ENCODE results near the gene PCDHGB3.
"Not testable (repeated sequence)": the region's sequence is repeated elsewhere in the genome, so short reads cannot be mapped to it uniquely, and the experiment has no call there.

PCDHGB3 gene

DNA sequence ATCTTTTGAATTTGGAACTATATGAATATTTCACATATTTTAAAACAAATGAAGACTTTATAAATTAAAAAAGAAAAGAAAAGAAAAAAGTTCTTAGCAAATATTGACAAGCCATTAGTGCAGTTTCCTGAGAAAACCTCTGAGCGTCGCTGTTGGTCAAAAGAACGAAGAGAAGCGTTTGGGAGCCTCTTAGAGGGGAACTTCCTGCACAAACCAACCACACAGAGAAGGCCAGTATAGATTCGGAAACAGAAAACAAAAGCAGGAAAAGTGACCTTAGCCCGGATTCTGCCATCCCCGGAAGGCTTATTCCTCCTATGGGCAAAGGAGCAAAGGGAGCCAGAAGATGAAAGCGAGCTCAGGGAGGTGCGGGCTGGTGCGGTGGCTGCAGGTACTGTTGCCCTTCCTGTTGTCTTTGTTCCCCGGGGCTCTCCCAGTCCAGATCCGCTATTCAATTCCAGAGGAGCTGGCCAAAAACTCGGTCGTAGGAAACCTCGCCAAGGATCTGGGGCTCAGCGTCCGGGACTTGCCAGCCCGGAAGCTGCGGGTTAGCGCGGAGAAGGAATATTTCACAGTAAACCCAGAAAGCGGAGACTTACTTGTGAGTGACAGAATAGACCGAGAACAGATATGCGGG is 10.1 kb upstream of the PCDHGB3 start, which contains the start of gene PCDHGB2:
Gene PCDHGB2, plus strand, starts transcription at position 205 of the 637 bp plus-strand sequence. Its CDS starts 142 bp downstream, at position 347.
- H3K4me1 ChIP-seq (ENCODE audit: control insufficient read depth, insufficient read depth, low read length) = no peaks in the 10 kb centered on the region
- H3K27ac ChIP-seq (ENCODE audit: low read depth, low read length) = no peak within 1 kb of the TSS
- no peak within 1 kb of the TSS for H3K9ac ChIP-seq (ENCODE audit: low read depth, low read length)
- peak within 1 kb of the TSS; percentile 37 for H3K4me3 ChIP-seq (ENCODE audit: low read depth, low read length)
- no peaks in the 10 kb centered on the region for H3K36me3 ChIP-seq (ENCODE audit: control insufficient read depth, insufficient read depth, low read length)
- no peaks in the 10 kb centered on the region for H3K27me3 ChIP-seq (ENCODE audit: control insufficient read depth, insufficient read depth, low read length)
- peaks cover 63% of the 10 kb centered on the region for H3K9me3 ChIP-seq (ENCODE audit: control insufficient read depth, insufficient read depth, low read length)

DNA sequence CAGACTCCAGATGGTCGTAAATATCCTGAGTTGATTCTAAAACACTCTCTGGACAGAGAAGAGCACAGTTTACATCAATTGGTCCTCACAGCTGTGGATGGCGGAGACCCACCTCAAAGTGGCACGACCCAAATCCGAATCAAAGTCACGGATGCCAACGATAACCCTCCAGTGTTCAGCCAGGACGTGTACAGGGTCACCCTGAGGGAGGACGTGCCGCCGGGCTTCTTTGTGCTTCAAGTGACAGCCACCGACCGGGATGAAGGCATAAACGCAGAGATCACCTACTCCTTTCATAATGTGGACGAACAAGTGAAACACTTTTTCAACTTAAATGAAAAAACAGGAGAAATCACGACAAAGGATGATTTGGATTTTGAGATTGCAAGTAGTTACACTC is 9.4 kb upstream of the PCDHGB3 start:
- peaks cover 64% of the 10 kb centered on the region for H3K9me3 ChIP-seq (ENCODE audit: control insufficient read depth, insufficient read depth, low read length)

DNA sequence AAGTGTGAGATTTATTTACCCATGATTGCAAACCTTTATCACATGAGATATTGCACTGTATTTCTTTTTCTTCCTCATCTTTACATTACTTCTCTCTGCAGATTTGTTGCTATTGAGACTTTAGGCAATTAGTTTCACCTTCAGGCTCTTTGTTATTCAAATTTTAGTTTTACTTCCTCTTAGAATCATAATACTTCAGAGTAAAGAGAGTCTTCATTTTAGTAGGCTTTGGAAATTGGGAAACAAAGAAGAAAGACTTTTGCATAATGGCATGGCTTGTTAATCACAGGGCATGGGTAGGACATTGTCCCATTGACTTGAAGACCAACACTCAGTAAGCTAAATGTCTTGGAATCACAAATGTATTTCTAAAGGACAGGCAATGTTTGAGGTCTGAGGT is 7.3 kb upstream of the PCDHGB3 start:
- Histone ChIP-seq H3K27me3 (ENCODE audit: control insufficient read depth, insufficient read depth, low read length) (no peaks in the 10 kb centered on the region), H3K4me1 (ENCODE audit: control insufficient read depth, insufficient read depth, low read length) (no peaks in the 10 kb centered on the region), H3K36me3 (ENCODE audit: control insufficient read depth, insufficient read depth, low read length) (no peaks in the 10 kb centered on the region), H3K4me3 (ENCODE audit: low read depth, low read length) (peak overlapping the region; percentile 24), H3K27ac (ENCODE audit: low read depth, low read length) (no peak overlapping the region), H3K9ac (ENCODE audit: low read depth, low read length) (no peak overlapping the region), H3K9me3 (ENCODE audit: control insufficient read depth, insufficient read depth, low read length) (peaks cover 66% of the 10 kb centered on the region)

More for the DNA sequence above, 9.4 kb upstream of the PCDHGB3 start:
- H3K4me3 ChIP-seq (ENCODE audit: low read depth, low read length) = peak overlapping the region; percentile 11; the same call in 1 of the 2 replicates
- no peak overlapping the region for H3K27ac ChIP-seq (ENCODE audit: low read depth, low read length)
- no peaks in the 10 kb centered on the region for H3K36me3 ChIP-seq (ENCODE audit: control insufficient read depth, insufficient read depth, low read length)
- no peaks in the 10 kb centered on the region for H3K4me1 ChIP-seq (ENCODE audit: control insufficient read depth, insufficient read depth, low read length)
- no peak overlapping the region for H3K9ac ChIP-seq (ENCODE audit: low read depth, low read length)
- no peaks in the 10 kb centered on the region for H3K27me3 ChIP-seq (ENCODE audit: control insufficient read depth, insufficient read depth, low read length)

GRCh38 chr5:141363952-141364660 is 5.9 kb upstream of the PCDHGB3 start, which contains the start of gene PCDHGA5:
TSS of gene PCDHGA5 (plus strand) at chr5:141364162. CDS start at chr5:141364331, 169 bp downstream.
- Histone ChIP-seq H3K27me3 (ENCODE audit: control insufficient read depth, insufficient read depth, low read length) (no peaks in the 10 kb centered on the region), H3K4me1 (ENCODE audit: control insufficient read depth, insufficient read depth, low read length) (no peaks in the 10 kb centered on the region), H3K9me3 (ENCODE audit: control insufficient read depth, insufficient read depth, low read length) (peaks cover 68% of the 10 kb centered on the region), H3K27ac (ENCODE audit: low read depth, low read length) (no peak within 1 kb of the TSS), H3K36me3 (ENCODE audit: control insufficient read depth, insufficient read depth, low read length) (no peaks in the 10 kb centered on the region), H3K9ac (ENCODE audit: low read depth, low read length) (no peak within 1 kb of the TSS), H3K4me3 (ENCODE audit: low read depth, low read length) (peak within 1 kb of the TSS; percentile 24; the same call in 1 of the 2 replicates)

DNA sequence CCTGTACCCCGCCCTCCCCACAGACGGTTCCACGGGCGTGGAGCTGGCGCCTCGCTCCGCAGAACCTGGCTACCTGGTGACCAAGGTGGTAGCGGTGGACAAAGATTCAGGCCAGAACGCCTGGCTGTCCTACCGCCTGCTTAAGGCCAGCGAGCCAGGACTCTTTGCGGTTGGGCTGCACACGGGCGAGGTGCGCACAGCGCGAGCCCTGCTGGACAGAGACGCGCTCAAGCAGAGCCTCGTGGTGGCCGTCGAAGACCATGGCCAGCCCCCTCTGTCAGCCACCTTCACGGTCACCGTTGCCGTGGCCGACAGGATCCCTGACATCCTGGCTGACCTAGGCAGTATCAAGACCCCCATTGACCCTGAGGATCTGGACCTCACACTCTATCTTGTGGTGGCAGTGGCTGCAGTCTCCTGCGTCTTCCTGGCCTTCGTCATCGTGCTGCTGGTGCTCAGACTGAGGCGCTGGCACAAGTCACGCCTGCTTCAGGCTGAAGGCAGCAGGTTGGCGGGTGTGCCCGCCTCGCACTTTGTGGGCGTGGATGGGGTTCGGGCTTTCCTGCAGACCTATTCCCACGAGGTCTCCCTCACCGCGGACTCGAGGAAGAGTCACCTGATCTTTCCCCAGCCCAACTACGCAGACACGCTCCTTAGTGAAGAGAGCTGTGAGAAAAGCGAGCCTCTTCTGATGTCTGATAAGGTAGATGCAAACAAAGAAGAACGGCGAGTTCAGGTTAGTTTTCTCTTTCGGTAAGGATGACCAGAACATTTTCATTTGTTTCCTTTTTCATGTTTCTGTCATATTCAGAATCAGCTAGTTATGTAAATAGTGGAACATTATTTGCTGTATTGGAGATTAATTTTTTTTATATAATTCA is 3.8 kb upstream of the PCDHGB3 start:
- Histone ChIP-seq H3K36me3 (ENCODE audit: control insufficient read depth, insufficient read depth, low read length) (no peaks in the 10 kb centered on the region), H3K9me3 (ENCODE audit: control insufficient read depth, insufficient read depth, low read length) (peaks cover 62% of the 10 kb centered on the region), H3K9ac (ENCODE audit: low read depth, low read length) (no peak overlapping the region), H3K27ac (ENCODE audit: low read depth, low read length) (no peak overlapping the region), H3K27me3 (ENCODE audit: control insufficient read depth, insufficient read depth, low read length) (no peaks in the 10 kb centered on the region), H3K4me3 (ENCODE audit: low read depth, low read length) (no peak overlapping the region), H3K4me1 (ENCODE audit: control insufficient read depth, insufficient read depth, low read length) (no peaks in the 10 kb centered on the region)

DNA sequence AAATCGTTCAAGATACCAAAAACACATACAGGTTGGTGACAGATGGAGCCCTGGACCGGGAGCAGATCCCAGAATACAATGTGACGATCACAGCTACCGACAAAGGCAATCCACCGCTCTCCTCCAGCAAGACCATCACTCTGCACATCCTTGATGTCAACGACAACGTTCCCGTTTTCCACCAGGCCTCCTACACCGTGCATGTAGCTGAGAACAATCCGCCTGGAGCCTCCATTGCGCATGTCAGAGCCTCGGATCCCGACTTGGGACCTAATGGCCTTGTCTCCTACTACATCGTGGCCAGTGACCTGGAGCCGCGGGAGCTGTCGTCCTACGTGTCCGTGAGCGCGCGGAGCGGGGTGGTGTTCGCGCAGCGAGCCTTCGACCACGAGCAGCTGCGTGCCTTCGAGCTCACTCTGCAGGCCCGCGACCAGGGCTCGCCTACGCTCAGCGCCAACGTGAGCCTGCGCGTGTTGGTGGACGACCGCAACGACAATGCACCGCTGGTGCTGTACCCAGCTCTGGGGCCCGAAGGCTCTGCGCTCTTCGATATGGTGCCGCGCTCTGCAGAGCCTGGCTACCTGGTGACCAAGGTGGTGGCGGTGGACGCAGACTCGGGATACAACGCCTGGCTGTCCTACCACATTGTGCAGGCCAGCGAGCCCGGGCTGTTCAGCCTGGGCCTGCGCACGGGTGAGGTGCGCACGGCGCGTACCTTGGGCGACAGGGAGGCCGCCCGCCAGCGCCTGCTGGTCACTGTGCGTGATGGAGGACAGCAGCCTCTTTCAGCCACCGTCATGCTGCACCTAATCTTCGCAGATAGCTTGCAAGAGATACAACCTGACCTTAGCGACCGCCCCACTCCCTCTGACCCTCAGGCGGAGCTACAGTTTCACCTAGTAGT is 1.8 kb downstream of the PCDHGB3 start:
- Histone ChIP-seq H3K36me3 (ENCODE audit: control insufficient read depth, insufficient read depth, low read length) (no peaks in the 10 kb centered on the region), H3K27ac (ENCODE audit: low read depth, low read length) (no peak overlapping the region), H3K9me3 (ENCODE audit: control insufficient read depth, insufficient read depth, low read length) (peaks cover 51% of the 10 kb centered on the region), H3K9ac (ENCODE audit: low read depth, low read length) (no peak overlapping the region), H3K4me1 (ENCODE audit: control insufficient read depth, insufficient read depth, low read length) (no peaks in the 10 kb centered on the region), H3K4me3 (ENCODE audit: low read depth, low read length) (no peak overlapping the region), H3K27me3 (ENCODE audit: control insufficient read depth, insufficient read depth, low read length) (no peaks in the 10 kb centered on the region)

DNA sequence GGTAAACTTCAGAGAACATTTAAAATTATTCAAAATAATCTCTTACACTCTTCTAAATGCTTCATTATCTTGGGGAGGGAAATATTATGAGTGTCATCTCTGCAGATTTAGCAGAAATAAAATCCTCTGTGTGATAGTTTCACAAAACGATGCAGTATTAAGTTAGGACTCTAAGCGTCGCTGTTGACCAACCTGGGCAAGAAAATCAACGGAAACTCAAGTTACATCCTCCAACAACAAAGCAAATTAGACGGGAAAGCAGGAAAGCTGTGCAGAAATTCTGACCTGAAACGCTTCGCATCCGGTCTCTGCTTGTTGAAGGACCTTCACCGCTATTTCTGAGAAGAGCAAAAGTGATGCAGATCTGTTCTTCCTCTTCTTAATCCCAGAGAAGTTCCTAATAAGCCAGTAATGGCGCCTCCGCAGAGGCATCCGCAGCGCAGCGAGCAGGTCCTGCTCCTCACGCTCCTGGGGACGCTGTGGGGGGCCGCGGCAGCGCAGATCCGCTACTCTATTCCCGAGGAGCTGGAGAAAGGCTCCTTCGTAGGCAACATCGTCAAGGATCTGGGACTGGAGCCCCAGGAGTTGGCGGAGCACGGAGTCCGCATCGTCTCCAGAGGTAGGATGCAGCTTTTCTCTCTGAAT is 3.8 kb downstream of the PCDHGB3 start, which contains the start of gene PCDHGA6:
Gene PCDHGA6, plus strand, starts transcription at position 219 of the 645 bp plus-strand sequence. Its CDS starts 193 bp downstream, at position 412.
- no peaks in the 10 kb centered on the region for H3K36me3 ChIP-seq (ENCODE audit: control insufficient read depth, insufficient read depth, low read length)
- no peak within 1 kb of the TSS for H3K27ac ChIP-seq (ENCODE audit: low read depth, low read length)
- no peaks in the 10 kb centered on the region for H3K27me3 ChIP-seq (ENCODE audit: control insufficient read depth, insufficient read depth, low read length)
- H3K4me1 ChIP-seq (ENCODE audit: control insufficient read depth, insufficient read depth, low read length) = no peaks in the 10 kb centered on the region
- no peak within 1 kb of the TSS for H3K9ac ChIP-seq (ENCODE audit: low read depth, low read length)
- peaks cover 48% of the 10 kb centered on the region for H3K9me3 ChIP-seq (ENCODE audit: control insufficient read depth, insufficient read depth, low read length)
- H3K4me3 ChIP-seq (ENCODE audit: low read depth, low read length) = peak within 1 kb of the TSS; percentile 33; the same call in 1 of the 2 replicates

DNA sequence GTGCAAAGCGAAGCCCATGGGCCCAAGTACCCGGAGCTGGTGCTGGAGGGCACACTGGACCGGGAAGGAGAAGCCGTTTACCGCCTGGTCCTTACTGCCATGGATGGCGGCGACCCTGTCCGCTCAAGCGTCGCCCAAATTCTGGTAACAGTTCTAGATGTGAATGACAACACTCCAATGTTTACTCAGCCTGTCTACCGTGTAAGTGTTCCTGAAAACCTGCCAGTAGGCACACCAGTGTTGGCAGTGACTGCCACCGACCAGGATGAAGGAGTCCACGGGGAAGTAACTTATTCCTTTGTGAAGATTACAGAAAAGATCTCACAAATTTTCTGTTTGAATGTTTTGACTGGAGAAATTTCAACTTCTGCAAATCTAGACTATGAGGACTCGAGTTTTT is 4.6 kb downstream of the PCDHGB3 start:
- no peaks in the 10 kb centered on the region for H3K36me3 ChIP-seq (ENCODE audit: control insufficient read depth, insufficient read depth, low read length)
- peaks cover 48% of the 10 kb centered on the region for H3K9me3 ChIP-seq (ENCODE audit: control insufficient read depth, insufficient read depth, low read length)

DNA sequence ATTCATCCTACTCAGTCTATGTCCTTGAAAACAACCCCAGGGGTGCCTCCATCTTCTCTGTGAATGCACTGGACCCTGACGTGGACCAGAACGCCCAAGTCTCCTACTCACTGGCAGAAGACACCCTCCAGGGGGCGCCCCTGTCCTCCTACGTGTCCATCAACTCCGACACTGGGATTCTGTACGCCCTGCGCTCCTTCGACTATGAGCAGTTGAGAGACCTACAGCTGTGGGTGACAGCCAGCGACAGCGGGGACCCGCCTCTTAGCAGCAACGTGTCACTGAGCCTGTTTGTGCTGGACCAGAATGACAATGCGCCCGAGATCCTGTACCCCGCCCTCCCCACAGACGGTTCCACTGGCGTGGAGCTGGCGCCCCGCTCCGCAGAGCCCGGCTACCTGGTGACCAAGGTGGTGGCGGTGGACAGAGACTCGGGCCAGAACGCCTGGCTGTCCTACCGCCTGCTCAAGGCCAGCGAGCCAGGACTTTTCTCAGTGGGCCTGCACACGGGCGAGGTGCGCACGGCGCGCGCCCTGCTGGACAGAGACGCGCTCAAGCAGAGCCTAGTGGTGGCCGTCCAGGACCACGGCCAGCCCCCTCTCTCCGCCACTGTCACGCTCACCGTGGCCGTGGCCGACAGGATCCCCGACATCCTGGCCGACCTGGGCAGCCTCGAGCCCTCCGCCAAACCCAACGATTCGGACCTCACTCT is 5.6 kb downstream of the PCDHGB3 start:
- H3K4me3 ChIP-seq (ENCODE audit: low read depth, low read length); H3K27me3 ChIP-seq (ENCODE audit: control insufficient read depth, insufficient read depth, low read length); H3K9ac ChIP-seq (ENCODE audit: low read depth, low read length); H3K36me3 ChIP-seq (ENCODE audit: control insufficient read depth, insufficient read depth, low read length); H3K4me1 ChIP-seq (ENCODE audit: control insufficient read depth, insufficient read depth, low read length); H3K27ac ChIP-seq (ENCODE audit: low read depth, low read length): not testable (repeated sequence)
- peaks cover 46% of the 10 kb centered on the region for H3K9me3 ChIP-seq (ENCODE audit: control insufficient read depth, insufficient read depth, low read length)

More for the DNA sequence above, 4.6 kb downstream of the PCDHGB3 start:
- Histone ChIP-seq H3K4me1 (ENCODE audit: control insufficient read depth, insufficient read depth, low read length) (no peaks in the 10 kb centered on the region), H3K9ac (ENCODE audit: low read depth, low read length) (no peak overlapping the region), H3K27ac (ENCODE audit: low read depth, low read length) (no peak overlapping the region), H3K4me3 (ENCODE audit: low read depth, low read length) (no peak overlapping the region), H3K27me3 (ENCODE audit: control insufficient read depth, insufficient read depth, low read length) (no peaks in the 10 kb centered on the region)

All from HUES48 (cell line).